Progenitor cell of endocrine pancreas (in vitro differentiated cells): ENCODE measurements around the gene RALGPS1. TPM values are rescaled to one million over a fixed set of nuclear protein-coding genes. Genes with fewer than 3 reads are reported as not detected.

ENCODE experiments used
- DNase-seq: peaks from one replicate; pipeline ENCODE4 v3.0.0; 2021; ENCODE audit warnings: low spot score; ENCODE audit not compliant: unreplicated experiment
- H3K27ac Mint-ChIP-seq: 2 replicates; pipeline ENCODE4 v1.8.0; 2021; ENCODE audit warnings: mild to moderate bottlenecking, moderate library complexity, mixed read lengths
- H3K27me3 Mint-ChIP-seq: 2 replicates; pipeline ENCODE4 v1.8.0; 2021; ENCODE audit warnings: mixed read lengths
- H3K36me3 Mint-ChIP-seq: 2 replicates; pipeline ENCODE4 v1.8.0; 2022; ENCODE audit warnings: mixed read lengths; ENCODE audit not compliant: insufficient read depth
- H3K4me1 Mint-ChIP-seq: 2 replicates; pipeline ENCODE4 v1.8.0; 2021; ENCODE audit warnings: low read depth, mixed read lengths
- H3K4me3 Mint-ChIP-seq: 2 replicates; pipeline ENCODE4 v1.8.0; 2021; ENCODE audit warnings: low read depth, mild to moderate bottlenecking, moderate library complexity, mixed read lengths
- H3K9me3 Mint-ChIP-seq: 2 replicates; pipeline ENCODE4 v1.8.0; 2021; ENCODE audit warnings: low read depth, mixed read lengths
- CTCF ChIP-seq: fragments of 200-600 bp; sonication (generic); IDR thresholded peaks from one replicate; pipeline ENCODE4 v1.5.0; 2021; ENCODE audit warnings: antibody characterized with exemption, mild to moderate bottlenecking; ENCODE audit not compliant: unreplicated experiment
- total RNA-seq: library from RNA; stranded (reverse); gene quantifications from 2 replicates; pipeline ENCODE4 v1.2.1, GENCODE V29; 2021

Gene RALGPS1
- total RNA-seq, 1 donor from 2014 or later, result 39.2 TPM

GRCh38 chr9:127185931-127186781, 271.6 kb downstream of the RALGPS1 start:
- Mint-ChIP-seq H3K9me3 (no peaks in the 10 kb centered on the region), H3K4me3 (no peak overlapping the region), H3K4me1 (no peaks in the 10 kb centered on the region), H3K36me3 (peaks cover 4% of the 10 kb centered on the region), H3K27me3 (no peaks in the 10 kb centered on the region), H3K27ac (peak overlapping the region; percentile 35)
- TF ChIP-seq CTCF, result no peak
- no peak for DNase-seq

GRCh38 chr9:127186806-127187205, 272.2 kb downstream of the RALGPS1 start:
- H3K27me3 Mint-ChIP-seq, result no peaks in the 10 kb centered on the region
- no peaks in the 10 kb centered on the region for H3K4me1 Mint-ChIP-seq
- H3K27ac Mint-ChIP-seq, result no peak overlapping the region
- TF ChIP-seq CTCF, result no peak
- H3K36me3 Mint-ChIP-seq, result peaks cover 4% of the 10 kb centered on the region
- DNase-seq, result no peak
- no peaks in the 10 kb centered on the region for H3K9me3 Mint-ChIP-seq
- no peak overlapping the region for H3K4me3 Mint-ChIP-seq

GRCh38 chr9:127187231-127187956, 272.8 kb downstream of the RALGPS1 start:
- DNase-seq, result no peak
- Mint-ChIP-seq H3K4me3 (no peak overlapping the region), H3K9me3 (no peaks in the 10 kb centered on the region), H3K27ac (no peak overlapping the region), H3K36me3 (peaks cover 4% of the 10 kb centered on the region), H3K4me1 (no peaks in the 10 kb centered on the region), H3K27me3 (no peaks in the 10 kb centered on the region)
- no peak for TF ChIP-seq CTCF

GRCh38 chr9:127188396-127188795, 273.8 kb downstream of the RALGPS1 start:
- DNase-seq, result no peak
- no peak overlapping the region for H3K4me3 Mint-ChIP-seq
- H3K27me3 Mint-ChIP-seq, result no peaks in the 10 kb centered on the region
- no peak for TF ChIP-seq CTCF
- H3K36me3 Mint-ChIP-seq, result peaks cover 4% of the 10 kb centered on the region
- no peaks in the 10 kb centered on the region for H3K4me1 Mint-ChIP-seq
- H3K27ac Mint-ChIP-seq, result no peak overlapping the region
- no peaks in the 10 kb centered on the region for H3K9me3 Mint-ChIP-seq

GRCh38 chr9:127189628-127190027, 275.0 kb downstream of the RALGPS1 start:
- peaks cover 2% of the 10 kb centered on the region for H3K36me3 Mint-ChIP-seq
- no peaks in the 10 kb centered on the region for H3K9me3 Mint-ChIP-seq
- DNase-seq, result no peak
- H3K27ac Mint-ChIP-seq, result no peak overlapping the region
- H3K4me3 Mint-ChIP-seq, result no peak overlapping the region
- H3K4me1 Mint-ChIP-seq, result no peaks in the 10 kb centered on the region
- no peaks in the 10 kb centered on the region for H3K27me3 Mint-ChIP-seq
- no peak for TF ChIP-seq CTCF
